Measurements from ENCODE around the gene SUN1.

The SUN1 gene

GRCh38 chr7:879706-880105, 47.4 kb downstream of the SUN1 start:
- no peak for DNase-seq

GRCh38 chr7:880450-880849, 48.2 kb downstream of the SUN1 start:
- no peak for DNase-seq

- no peak for DNase-seq
Observed at GRCh38 chr7:881441-882234, 49.4 kb downstream of the SUN1 start.

- no peak for DNase-seq
Observed at GRCh38 chr7:882336-883035, 50.2 kb downstream of the SUN1 start.

GRCh38 chr7:883055-884021, 51.1 kb downstream of the SUN1 start:
- DNase-seq: no peak

- no peak for DNase-seq
Observed at GRCh38 chr7:884191-885003, 52.1 kb downstream of the SUN1 start.

GRCh38 chr7:885261-885892, 53.1 kb downstream of the SUN1 start:
- no peak for DNase-seq

- DNase-seq: no peak
Observed at GRCh38 chr7:885893-886625, 53.8 kb downstream of the SUN1 start.

GRCh38 chr7:886626-887487, 54.6 kb downstream of the SUN1 start:
- no peak for DNase-seq

- no peak for DNase-seq
Observed at GRCh38 chr7:887488-887820, 55.2 kb downstream of the SUN1 start.

GRCh38 chr7:888081-889024, 56.1 kb downstream of the SUN1 start:
- no peak for DNase-seq

GRCh38 chr7:889025-889390, 56.7 kb downstream of the SUN1 start:
- no peak for DNase-seq

GRCh38 chr7:889391-889790, 57.1 kb downstream of the SUN1 start:
- DNase-seq: no peak

GRCh38 chr7:890868-891267, 58.6 kb downstream of the SUN1 start:
- DNase-seq: no peak

GRCh38 chr7:891291-891690, 59.0 kb downstream of the SUN1 start:
- no peak for DNase-seq

GRCh38 chr7:891805-892204, 59.5 kb downstream of the SUN1 start:
- no peak for DNase-seq

- no peak for DNase-seq
Observed at GRCh38 chr7:892648-893593, 60.6 kb downstream of the SUN1 start.

- DNase-seq: no peak
Observed at GRCh38 chr7:893686-894085, 61.4 kb downstream of the SUN1 start.

Data from hematopoietic multipotent progenitor cell treated with erythropoietin and hydrocortisone succinate and interleukin-3 and kit ligand, for 8 days (in vitro differentiated cells).